Memory B cell (primary cell): ENCODE results near the gene PCSK6.

ENCODE experiments used
- ATAC-seq: fragments of 150-1000 bp; cut with Tn5 transposase; 2 replicates; pipeline ENCODE4 v1.10.0; 2021; ENCODE audit warnings: low read depth, mild to moderate bottlenecking, moderate library complexity
- DNase-seq, 2 donors: peaks; one replicate each; pipeline ENCODE4 v3.0.0; 2022; ENCODE audit warnings: low spot score in 2 of 2
- H3K27ac Mint-ChIP-seq: one replicate; pipeline ENCODE4 v1.8.0; 2022; ENCODE audit warnings: mild to moderate bottlenecking, moderate library complexity, mixed read lengths
- H3K27me3 Mint-ChIP-seq: one replicate; pipeline ENCODE4 v1.8.0; 2022; ENCODE audit warnings: mixed read lengths
- H3K36me3 Mint-ChIP-seq: one replicate; pipeline ENCODE4 v1.8.0; 2022; ENCODE audit warnings: mild to moderate bottlenecking, mixed read lengths
- H3K4me1 Mint-ChIP-seq: one replicate; pipeline ENCODE4 v1.8.0; 2022; ENCODE audit warnings: mixed read lengths
- H3K4me3 Mint-ChIP-seq: one replicate; pipeline ENCODE4 v1.8.0; 2022; ENCODE audit warnings: mild to moderate bottlenecking, moderate library complexity, mixed read lengths
- H3K9me3 Mint-ChIP-seq: one replicate; pipeline ENCODE4 v1.8.0; 2022; ENCODE audit warnings: mixed read lengths

PCSK6 gene

GRCh38 chr15:101326026-101326315, 163.5 kb downstream of the PCSK6 start:
- no peak for DNase-seq
- Mint-ChIP-seq H3K4me1 (peaks cover 2% of the 10 kb centered on the region), H3K27me3 (peaks cover 34% of the 10 kb centered on the region)

DNA sequence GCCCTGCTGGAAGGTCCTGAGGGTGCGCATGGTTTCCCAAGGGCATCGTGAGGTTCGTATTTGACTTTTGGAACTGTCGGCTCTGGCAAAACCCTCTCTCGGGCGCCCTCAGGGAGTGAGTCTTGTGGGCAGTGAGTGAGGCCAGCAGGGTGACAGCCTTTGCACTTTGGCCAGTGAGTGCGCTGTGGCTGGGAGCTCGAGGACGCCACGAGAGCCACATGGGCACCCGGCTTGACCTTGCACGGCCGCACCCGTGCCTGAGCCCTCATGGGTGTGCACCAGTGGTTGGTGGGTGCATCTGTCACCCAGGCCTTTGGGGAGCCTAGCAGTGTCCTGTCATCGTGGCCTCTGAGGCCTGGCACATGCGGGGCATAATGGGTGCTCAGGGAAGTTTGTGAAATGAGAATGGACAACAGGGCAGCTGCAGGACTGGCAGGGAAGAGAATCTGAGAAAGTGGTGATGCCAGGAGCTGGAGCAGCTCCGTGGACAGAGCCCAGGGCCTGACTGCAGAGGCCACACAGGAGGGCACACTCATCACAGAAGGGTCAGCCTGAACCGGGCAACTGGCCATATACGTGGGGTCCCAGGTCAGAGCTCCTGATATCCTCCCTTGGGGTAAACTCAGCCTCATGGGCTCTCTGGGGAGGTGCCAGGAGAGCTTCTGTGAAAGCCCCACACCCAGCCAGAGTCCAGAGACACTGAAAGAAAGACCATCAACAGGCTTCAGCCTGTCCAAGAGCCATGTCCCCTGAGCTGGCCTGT, 164.1 kb downstream of the PCSK6 start:
- Mint-ChIP-seq H3K36me3 (no peaks in the 10 kb centered on the region), H3K9me3 (peaks cover 4% of the 10 kb centered on the region), H3K4me1 (peaks cover 5% of the 10 kb centered on the region), H3K4me3 (no peak overlapping the region), H3K27me3 (peaks cover 36% of the 10 kb centered on the region), H3K27ac (no peak overlapping the region)
- DNase-seq: no peak
- ATAC-seq: no peak

More at GRCh38 chr15:101326026-101326315, 163.5 kb downstream of the PCSK6 start:
- peaks cover 4% of the 10 kb centered on the region for H3K9me3 Mint-ChIP-seq
- no peak for ATAC-seq
- no peak overlapping the region for H3K27ac Mint-ChIP-seq
- no peaks in the 10 kb centered on the region for H3K36me3 Mint-ChIP-seq
- H3K4me3 Mint-ChIP-seq: no peak overlapping the region

DNA sequence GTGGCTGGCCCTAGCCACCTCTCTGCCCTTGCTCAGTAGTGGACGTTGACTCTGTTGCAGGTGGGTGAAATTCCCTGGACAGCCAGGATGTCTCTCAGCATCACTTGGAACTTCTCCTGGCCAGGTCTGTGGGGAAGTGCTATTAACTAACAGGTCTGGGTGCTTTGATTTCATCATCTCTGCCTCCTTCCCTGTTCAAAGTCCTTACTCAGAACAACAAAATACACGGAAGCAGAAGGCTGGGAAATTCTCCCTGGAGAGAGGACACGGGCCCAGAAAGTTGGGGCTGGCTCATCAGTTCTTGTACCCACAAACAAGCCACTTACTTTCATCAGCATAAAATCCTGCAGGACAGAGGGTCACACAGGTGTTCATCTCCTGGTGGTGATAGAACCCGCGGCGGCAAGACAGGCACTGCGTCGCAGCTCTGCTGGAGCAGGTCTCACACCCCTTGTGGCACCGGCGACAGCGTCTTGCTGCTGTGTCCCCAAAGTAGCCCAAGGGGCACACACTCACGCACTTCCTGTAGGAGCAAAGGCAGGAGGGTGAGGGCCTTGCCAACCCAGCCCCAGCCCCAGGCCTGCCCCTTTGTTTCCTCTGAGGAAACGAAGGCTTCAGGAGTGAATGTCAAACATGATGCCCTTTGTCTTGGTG, 164.9 kb downstream of the PCSK6 start:
- Mint-ChIP-seq H3K27ac (no peak overlapping the region), H3K4me3 (no peak overlapping the region), H3K36me3 (no peaks in the 10 kb centered on the region), H3K4me1 (peaks cover 7% of the 10 kb centered on the region), H3K27me3 (peaks cover 35% of the 10 kb centered on the region), H3K9me3 (no peaks in the 10 kb centered on the region)
- DNase-seq (no peak), ATAC-seq (no peak)

DNA sequence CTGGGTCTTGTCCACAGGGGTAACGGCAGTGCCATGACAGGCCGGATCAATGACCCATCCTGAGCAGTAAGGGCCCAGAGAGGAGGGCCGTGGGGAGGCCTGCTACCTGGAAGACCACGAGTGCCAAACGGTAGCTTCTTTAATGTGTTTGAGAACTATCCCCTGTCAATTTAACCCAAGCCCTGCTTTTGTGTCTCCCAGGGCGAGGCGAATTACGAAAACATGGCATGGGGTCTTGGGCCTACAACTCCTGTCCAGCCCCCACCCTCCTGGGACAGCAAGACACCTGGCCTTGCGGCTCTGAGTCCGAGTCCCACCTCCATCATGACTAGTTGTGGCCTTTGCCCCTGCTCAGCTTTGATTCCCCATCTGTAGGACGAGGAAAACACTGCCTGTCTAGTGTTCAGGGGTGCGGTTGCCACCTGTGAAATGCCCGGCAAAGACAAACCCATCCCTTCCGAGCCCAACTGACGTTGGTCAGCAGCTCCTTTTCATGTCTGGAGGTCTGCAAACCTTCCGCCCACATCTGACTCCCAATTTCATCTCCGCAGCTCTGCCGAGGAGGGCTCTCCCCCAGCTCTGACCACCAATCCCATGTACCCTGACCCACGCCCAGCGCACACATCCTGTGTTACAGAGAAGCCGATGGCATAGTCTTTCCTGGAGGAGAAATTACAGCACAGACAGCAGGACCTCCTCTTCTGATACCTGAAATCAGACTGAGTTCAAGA, 165.5 kb downstream of the PCSK6 start:
- ATAC-seq (no peak), DNase-seq (no peak)
- Mint-ChIP-seq H3K9me3 (no peaks in the 10 kb centered on the region), H3K4me1 (peaks cover 7% of the 10 kb centered on the region), H3K27me3 (peaks cover 37% of the 10 kb centered on the region), H3K4me3 (no peak overlapping the region), H3K27ac (no peak overlapping the region), H3K36me3 (no peaks in the 10 kb centered on the region)

GRCh38 chr15:101322854-101323477, 166.5 kb downstream of the PCSK6 start:
- Mint-ChIP-seq H3K4me3 (no peak overlapping the region), H3K4me1 (peaks cover 7% of the 10 kb centered on the region), H3K9me3 (no peaks in the 10 kb centered on the region), H3K36me3 (no peaks in the 10 kb centered on the region), H3K27ac (no peak overlapping the region), H3K27me3 (peaks cover 38% of the 10 kb centered on the region)
- no peak for DNase-seq
- ATAC-seq: no peak

DNA sequence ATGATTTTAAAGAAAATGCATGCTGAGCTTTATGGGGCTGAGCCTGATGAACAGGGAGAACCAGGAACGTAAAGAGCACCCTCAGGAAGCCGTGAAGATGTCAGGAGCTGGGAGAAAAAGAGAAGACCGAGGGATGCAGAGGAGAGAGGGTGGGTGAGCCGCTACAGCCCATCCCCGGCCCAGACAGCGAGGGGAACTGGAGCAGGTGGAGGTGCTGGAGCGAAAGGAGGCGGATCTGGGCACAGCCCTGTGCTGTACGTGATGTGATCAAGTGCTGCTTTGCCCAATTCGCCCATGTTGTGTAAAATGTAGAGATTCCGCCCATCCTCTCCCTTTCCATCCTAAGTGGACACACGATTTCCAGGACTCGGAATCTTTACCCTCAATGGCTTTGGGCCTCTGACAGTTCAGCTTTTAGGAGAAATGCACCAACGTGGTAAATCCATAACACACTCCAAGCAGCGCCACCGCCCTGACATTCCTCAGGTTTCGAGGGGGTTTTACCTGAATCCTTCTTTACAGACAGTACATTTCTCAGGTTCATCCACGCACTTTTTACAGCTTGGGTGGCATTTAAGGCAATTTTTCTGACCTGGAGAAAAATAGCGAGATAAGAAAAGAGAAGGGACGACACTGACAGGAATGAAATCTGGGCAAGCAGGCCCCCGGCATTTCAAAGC, 167.4 kb downstream of the PCSK6 start:
- DNase-seq: no peak
- Mint-ChIP-seq H3K4me3 (no peak overlapping the region), H3K27ac (no peak overlapping the region), H3K9me3 (no peaks in the 10 kb centered on the region), H3K27me3 (peaks cover 40% of the 10 kb centered on the region), H3K36me3 (no peaks in the 10 kb centered on the region), H3K4me1 (peaks cover 7% of the 10 kb centered on the region)
- ATAC-seq: no peak

GRCh38 chr15:101320501-101321052, 168.9 kb downstream of the PCSK6 start:
- Mint-ChIP-seq H3K27me3 (peaks cover 31% of the 10 kb centered on the region), H3K4me1 (peaks cover 7% of the 10 kb centered on the region), H3K4me3 (peak overlapping the region; percentile 46), H3K9me3 (no peaks in the 10 kb centered on the region), H3K27ac (no peak overlapping the region), H3K36me3 (no peaks in the 10 kb centered on the region)
- peak; percentile 82 for ATAC-seq
- DNase-seq: no peak

GRCh38 chr15:101318839-101319238, 170.7 kb downstream of the PCSK6 start:
- Mint-ChIP-seq H3K4me3 (no peak overlapping the region), H3K9me3 (no peaks in the 10 kb centered on the region), H3K4me1 (peaks cover 7% of the 10 kb centered on the region), H3K36me3 (no peaks in the 10 kb centered on the region), H3K27ac (no peak overlapping the region), H3K27me3 (peaks cover 32% of the 10 kb centered on the region)
- DNase-seq (no peak), ATAC-seq (no peak)

GRCh38 chr15:101318147-101318819, 171.2 kb downstream of the PCSK6 start:
- Mint-ChIP-seq H3K9me3 (no peaks in the 10 kb centered on the region), H3K27ac (no peak overlapping the region), H3K4me1 (peaks cover 7% of the 10 kb centered on the region), H3K27me3 (peaks cover 33% of the 10 kb centered on the region), H3K36me3 (no peaks in the 10 kb centered on the region), H3K4me3 (no peak overlapping the region)
- DNase-seq (no peak), ATAC-seq (no peak)

GRCh38 chr15:101317336-101317872, 172.1 kb downstream of the PCSK6 start:
- Mint-ChIP-seq H3K36me3 (no peaks in the 10 kb centered on the region), H3K4me1 (peaks cover 7% of the 10 kb centered on the region), H3K9me3 (no peaks in the 10 kb centered on the region), H3K27me3 (peaks cover 31% of the 10 kb centered on the region), H3K27ac (no peak overlapping the region), H3K4me3 (no peak overlapping the region)
- no peak for ATAC-seq
- no peak for DNase-seq

DNA sequence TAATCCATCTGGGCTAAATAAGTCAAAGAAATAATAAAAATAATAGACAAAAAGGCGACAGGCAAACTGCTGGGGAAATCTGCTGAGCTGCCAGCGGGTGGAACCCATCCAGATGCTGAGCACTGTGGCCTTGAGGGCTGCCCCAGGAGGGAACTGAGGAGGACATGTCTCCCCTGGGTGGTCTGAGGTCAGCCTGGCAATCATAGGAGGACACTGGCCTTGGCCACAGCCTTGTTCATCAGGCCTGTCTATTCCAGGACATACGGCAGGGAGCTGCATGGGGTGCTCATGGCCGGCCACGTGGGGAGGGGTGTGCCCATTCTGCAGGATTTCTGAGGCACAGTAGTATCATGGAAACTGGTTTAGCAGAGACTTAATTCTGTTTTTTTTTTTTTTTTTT, 173.0 kb downstream of the PCSK6 start:
- Mint-ChIP-seq H3K9me3 (no peaks in the 10 kb centered on the region), H3K36me3 (peaks cover 3% of the 10 kb centered on the region), H3K4me3 (no peak overlapping the region), H3K4me1 (peaks cover 7% of the 10 kb centered on the region), H3K27me3 (peaks cover 29% of the 10 kb centered on the region), H3K27ac (no peak overlapping the region)
- ATAC-seq (no peak), DNase-seq (no peak)

DNA sequence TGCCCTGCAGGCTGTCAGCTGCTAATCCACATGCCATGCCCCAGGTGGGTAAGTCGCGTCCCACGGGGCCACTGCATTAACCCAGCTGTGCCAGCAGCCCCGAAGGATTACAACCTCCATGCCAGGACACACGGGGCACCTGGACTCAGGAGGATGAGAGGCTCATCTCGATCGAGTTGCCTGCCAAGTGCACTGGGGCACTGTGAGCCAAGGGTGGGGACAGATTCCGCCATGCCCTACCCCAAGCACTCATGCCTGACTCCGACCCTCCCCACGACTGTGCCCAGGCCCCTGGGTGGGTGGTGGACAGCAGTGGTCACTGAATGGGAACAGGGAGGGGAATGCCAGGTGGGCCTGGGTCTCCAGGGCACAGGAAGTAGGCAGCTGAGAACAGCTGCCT, 173.8 kb downstream of the PCSK6 start:
- no peak for ATAC-seq
- H3K4me3 Mint-ChIP-seq: no peak overlapping the region

More for the DNA sequence above, 173.8 kb downstream of the PCSK6 start:
- H3K36me3 Mint-ChIP-seq: peaks cover 3% of the 10 kb centered on the region
- H3K4me1 Mint-ChIP-seq: peaks cover 5% of the 10 kb centered on the region
- no peak overlapping the region for H3K27ac Mint-ChIP-seq
- DNase-seq: no peak
- peaks cover 28% of the 10 kb centered on the region for H3K27me3 Mint-ChIP-seq
- H3K9me3 Mint-ChIP-seq: no peaks in the 10 kb centered on the region
